CD1c-positive myeloid dendritic cell (primary cell): ENCODE data around the gene TMEM179.
"Not testable (repeated sequence)": the region's sequence is repeated elsewhere in the genome, so short reads cannot be mapped to it uniquely, and the experiment has no call there.

Experiments
- DNase-seq: peaks from one replicate; pipeline ENCODE4 v3.0.0-alpha.2; 2016; ENCODE audit errors: extremely low spot score

TMEM179 gene

DNA sequence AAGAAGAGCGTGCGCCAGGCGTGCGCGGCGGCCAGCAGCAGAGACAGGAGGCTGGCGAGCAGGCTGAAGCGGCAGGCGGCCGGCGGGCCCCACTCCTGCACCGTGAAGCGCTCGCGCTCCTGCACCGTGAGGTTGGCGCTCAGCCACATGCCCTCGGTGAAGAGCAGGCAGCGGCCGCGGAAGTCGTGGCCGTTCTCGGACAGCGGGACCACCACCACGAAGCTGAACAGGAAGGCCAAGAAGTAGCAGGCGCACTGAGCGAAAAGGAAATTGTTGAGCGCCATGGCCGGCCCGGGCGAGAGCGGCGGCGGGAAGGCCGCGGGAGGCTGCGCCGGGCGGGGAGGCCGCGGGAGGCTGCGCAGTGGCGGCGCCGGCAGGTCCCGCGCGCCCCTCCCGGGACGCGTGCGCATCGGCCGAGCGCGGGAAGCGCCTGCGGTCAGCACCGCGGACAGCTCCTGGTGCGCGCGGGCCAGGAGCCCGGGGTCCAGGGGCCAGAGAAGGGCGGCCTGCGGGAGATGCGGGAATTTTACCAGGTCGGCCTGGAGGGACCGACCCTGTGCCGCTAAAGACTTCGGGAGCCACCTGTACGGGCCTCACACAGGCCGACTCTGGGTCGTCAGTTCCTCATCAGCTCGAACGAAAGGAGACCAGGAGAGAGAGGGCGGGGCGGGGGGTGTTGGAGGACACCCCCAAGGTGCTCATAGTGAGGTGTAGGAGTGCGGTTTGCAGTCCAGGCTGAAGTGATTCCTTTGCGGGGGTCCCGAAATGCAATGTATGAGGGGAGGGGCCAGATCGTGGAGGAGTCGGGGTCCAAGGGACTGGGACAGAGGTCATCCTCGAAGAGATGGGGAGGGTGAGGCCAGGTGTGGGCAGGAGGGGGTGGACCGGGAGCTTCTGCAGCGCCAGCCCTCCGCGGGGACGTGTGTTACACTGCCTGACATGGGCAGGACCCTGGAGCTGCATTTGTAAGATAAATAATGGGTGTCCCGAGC lies at the start of gene TMEM179:
Gene TMEM179, minus strand, starts transcription at position 315 of the 992 bp plus-strand sequence. Its CDS starts 31 bp downstream, at position 284.
- no peak for DNase-seq

DNA sequence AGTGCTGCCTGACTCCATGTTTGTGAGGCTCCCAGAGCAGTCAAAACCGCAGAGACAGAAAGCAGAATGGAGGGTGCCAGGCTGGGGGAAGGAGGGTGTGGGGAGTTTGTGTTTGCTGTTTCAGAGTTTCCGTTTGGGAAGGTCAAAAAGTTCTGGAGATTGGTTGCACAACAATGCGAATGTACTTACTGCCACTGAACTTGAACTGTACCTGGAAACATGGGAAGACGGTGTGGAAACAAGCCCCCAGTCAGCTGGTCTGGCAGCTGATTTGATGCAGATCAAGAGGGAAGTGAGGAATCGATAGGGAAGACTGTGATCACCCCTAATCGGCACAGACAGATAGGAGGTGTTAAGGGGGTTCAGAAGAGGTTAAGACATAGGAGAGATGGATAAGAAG lies 49.5 kb upstream of the TMEM179 start:
- DNase-seq: no peak

DNA sequence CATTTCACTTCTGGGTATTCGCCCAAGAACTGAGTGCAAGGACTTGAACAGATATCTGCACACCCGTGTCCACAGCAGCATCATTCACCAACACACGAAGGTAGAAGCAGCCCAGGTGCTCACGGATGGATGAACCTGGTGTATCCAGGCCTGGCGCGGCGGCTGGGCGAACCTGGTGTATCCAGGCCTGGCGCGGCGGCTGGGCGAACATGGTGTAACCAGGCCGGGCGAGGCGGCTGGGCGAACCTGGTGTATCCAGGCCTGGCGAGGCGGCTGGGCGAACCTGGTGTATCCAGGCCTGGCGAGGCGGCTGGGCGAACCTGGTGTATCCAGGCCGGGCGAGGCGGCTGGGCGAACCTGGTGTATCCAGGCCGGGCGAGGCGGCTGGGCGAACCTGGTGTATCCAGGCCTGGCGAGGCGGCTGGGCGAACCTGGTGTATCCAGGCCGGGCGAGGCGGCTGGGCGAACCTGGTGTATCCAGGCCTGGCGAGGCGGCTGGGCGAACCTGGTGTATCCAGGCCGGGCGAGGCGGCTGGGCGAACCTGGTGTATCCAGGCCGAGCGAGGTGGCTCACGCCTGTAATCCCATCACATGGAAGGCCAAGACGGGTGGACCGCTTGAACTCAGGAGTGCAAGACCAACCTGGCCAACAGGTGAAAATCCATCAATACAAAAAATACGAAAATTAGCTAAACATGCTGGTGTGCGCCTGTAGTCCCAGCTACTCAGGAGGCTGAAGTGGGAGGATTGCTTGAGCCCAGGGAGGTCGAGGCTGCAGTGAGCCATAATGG lies 48.8 kb upstream of the TMEM179 start:
- not testable (repeated sequence) for DNase-seq

DNA sequence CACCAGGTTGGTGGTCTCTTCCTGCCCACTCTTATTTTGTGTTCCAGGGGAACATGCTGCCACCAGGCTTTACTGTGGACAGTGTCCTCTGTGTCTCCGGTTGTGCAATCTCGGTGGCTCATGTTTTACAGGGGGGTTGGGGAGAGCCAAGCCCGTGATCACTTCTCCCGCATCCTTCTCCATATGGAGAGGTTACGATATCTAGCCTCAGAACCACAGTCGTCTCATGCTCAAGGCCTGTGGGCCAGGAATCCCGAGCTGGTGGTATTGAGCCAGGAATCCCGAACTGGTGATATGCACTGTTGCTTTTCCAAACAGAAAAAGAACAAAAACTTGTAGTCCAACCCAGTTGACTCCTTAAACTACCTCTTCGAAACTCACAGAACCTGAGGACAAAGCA lies 47.8 kb upstream of the TMEM179 start:
- DNase-seq: no peak

DNA sequence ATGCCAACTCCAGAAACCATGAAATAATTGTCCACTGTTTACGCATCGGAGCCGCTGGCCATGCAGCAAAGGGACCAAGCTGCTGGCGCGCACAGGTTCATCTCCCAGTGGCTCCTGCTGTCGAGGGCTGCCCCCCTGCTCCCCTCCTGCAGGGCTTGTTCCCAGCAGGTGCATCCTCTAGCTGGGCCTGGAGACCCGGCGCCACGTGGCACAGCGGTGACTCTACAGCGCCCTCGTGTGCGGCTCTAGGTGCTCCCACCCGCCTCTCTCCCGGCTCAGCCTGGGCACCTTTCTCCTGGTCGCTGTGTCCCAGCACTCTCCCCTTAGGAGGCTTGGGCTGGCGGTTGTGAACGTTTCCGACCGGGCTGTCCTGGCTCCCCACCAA lies 47.3 kb upstream of the TMEM179 start:
- no peak for DNase-seq

DNA sequence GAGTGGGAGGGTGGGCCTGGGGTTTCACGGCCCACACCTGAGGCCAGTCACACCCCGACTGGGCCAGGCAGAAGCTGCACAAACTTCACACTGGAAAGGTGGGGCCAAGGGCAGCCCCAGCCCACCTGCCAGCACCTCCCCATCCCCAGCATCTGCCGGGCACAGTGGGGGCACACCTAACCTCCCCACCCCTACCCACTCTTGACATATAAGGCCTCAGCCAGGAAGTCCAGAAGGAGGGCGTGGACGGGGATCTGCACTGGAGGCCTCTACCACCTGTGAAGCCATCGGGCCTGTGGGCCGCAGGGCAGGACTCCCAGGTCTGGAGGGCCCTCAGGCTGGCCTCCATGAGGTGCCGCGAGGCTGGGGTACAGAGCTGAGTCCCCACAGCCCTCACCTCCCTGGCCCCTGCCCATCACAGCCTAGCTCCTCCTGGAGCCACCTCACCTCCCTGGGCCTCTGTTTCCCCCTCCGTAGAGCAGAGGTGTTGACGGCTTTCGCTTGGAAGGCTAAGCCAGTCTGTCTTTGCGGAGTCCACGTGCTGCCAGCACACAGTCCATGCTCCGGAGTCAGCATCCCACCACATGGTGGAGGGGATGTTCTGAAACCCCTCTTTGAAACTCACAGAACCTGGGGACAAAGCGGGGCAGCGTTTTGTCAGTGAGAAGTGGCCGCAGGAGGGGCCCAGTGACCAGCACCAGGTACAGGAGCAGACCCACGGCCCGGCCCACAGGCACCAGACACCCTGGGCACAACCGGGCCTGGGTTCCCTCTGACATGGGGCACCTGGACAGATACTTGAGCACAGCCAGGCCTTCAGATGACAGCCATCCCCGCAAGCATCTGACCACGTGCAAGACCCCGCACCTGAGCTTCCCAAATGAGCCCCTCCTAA lies 46.7 kb upstream of the TMEM179 start:
- no peak for DNase-seq

DNA sequence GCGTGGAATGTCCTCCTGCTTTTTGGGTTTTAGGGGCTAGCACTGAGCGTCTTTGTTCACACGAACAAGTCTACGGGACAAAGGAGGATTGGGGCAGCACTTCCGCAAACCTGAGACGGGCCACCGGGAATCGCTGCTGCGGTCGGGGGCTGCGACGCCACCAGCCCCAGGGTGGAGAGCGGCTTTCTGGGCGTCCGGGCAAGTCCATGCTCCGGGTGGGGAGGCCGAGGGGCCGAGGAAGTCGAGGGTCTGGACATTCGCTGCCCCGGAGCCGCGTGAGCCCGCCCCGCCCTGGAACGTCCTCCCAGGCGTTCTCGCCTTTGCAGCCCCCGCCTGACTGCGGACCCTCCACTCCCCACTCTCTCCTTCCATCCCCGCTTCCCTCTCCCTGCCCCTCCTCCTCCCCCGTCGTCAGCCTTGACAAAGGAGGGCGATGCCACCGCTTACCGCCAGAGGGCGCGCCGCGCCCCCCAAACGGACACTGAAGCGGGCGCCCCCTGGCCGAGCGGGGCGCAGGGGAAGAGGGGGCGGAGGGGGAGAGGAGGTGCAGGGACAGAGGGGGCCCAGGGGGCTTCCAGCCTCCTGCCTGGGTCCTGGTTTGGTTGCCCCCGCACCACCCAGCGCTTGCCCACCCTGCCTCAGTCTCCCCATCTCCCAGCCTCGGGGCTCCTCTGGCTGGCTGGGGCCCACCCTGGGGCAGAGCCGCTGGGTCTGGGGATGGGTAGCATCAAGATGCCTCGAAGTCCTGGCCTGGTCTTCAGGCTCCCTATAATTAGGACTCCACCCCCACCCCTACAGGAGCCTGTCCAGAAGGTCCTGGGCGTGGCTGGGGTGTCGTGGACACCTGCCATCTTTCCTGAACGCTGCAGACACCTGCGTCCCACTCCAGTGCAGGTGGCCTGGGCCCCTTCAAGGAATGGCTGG lies 45.7 kb upstream of the TMEM179 start:
- peak; percentile 58 for DNase-seq

DNA sequence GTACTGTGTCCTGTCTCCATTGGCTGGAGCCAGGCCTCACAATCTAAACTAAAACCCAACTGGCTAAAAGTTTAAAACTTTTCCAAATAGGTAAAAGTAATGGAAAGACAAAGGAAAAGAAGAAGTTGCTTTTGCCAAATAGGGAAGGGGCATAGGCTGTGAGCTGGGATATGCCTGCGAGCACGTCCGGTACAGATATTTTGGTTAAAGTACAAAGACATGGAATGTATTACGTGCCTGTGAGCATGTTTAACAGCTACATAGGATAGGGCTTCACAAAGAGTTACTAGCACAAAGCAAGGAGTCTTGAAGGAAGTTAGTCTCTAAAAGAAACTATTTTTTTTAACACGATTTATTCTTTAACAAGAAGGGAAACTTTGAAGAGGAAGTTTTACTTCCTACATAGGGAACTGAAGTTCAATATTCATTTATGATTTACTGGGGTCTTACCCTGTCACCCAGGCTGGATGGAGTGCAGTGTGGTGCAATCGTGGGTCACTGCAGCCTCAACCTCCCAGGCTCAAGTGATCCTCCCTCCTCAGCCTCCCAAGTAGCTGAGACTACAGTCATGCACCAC lies 43.0 kb upstream of the TMEM179 start:
- DNase-seq: peak; percentile 63

DNA sequence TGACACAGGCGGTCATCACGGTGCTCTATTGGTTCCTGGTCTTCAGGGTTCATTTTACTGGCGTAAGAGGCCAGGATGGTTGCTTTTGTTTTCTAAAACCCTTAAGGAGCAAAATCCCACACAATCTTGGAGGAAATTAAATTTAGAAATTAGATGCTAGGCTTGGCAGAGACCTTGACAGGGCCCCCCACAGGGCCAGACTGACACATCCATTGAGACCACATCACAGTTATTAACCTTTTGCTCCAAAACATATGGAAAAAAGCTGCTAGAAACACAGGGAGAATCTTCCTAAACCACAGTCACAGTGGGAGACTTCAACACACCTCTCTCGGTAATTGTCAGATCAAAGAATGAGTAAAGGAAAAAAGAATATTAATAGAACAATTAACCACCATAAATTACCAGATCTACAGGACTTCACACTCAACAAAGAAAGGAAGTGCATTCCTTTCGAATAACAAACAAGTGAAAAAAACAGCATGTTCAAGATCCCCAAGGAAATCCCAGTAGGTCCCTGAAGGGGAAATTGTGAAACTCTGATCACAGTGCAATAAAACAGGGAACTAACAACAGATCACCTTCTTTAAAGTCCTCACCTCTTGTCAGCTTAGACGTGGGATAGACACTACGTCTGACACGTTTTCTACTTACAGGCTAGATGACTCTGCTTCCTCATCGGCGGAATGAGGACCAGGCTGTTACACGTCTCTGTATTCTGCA lies 40.2 kb upstream of the TMEM179 start:
- peak; percentile 42 for DNase-seq

DNA sequence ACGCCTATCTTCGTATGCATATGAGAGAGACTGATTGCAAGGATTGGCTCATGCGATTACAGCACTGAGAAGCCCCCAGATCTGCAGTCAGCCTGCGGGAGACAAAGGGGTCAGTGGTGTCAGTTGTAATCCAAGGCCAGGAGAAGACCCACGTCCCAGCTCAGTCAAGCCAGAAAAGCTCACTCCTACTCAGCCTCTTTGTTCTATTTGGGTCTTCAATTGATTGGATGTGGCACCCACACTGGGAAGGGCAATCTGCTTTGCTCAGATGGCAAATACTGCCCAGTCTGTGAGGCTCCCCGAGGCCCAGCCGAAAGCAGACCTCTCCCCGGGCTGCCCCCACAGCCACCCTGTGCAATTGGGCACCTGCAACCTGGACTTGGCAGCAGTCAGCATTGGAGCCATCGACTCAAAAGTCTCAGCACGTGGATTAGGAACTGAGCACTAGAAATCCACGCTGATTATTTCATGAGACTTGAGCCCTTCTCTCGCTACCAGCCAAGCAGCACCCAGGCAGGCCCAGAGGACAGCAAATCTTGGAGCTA lies 39.6 kb upstream of the TMEM179 start:
- no peak for DNase-seq

DNA sequence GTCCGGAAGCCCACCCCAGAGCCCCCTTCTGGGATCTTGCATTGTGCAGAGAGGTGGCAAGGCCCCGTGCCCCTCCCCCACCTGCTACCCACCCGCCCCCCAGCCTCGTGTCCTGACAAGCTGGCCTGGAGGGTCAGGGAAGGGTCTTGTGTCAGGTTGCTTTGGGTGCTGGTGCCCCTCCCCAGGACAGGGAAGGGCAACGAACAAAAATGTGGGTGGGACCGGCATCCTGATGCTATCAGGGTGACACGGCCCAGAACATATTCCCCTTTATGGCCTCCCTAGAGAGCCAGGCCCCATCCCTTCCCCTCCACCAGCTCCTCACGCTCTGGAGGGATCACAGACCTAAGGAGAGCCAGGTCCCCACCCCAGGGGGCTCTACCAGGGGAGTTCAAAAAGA lies 38.7 kb upstream of the TMEM179 start:
- no peak for DNase-seq

DNA sequence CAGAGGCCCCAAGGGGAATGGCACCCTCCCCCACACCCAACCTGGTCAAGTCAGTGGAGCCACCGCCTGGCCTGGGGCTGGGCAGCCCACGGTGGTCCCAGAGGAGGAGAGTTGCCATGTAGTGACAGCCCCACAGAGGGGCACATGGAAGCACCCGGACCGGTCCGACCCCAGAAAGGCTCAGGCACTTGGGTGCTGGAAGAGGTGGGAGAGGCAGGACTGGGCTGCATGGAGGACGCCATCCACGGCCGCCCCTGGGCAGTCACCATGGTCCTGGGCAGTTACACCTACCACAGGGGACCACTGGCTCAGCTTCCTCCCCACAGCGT lies 37.9 kb upstream of the TMEM179 start:
- DNase-seq: no peak

DNA sequence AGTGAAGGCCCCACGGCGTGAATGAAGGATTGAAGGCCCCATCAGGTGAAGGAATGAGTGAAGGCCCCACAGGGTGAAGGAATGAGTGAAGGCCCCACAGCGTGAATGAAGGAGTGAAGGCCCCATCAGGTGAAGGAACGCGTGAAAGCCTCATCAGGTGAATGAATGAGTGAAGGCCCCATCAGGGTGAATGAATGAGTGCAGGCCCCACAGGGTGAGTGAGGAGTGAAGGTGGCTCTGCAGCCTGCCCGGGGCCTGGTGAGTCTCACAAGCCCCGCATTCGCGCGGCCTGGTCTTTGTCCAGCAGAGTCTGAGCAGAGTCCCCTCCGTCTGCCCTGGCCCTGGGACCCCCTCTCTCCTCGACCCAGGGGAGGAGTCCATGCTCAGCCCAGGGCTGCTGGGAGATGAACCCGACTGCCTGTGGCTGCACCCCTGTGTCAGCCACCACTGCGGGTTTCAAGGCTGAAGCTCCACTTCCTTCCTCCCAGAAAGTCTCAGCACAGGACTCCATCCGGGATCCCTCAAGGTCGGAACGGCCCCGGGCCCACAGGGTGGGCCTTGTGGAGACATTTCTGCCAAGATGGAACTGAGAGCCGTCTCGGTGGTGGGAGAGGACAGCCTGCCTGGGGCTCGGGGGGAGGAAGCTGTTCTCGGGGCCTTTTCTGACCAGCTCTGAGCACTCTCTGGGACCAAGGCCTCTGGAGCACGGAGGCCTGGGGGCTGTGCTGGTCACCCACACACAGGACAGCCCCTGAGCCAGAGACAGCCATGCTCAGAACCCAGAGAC lies 37.4 kb upstream of the TMEM179 start:
- DNase-seq: no peak

DNA sequence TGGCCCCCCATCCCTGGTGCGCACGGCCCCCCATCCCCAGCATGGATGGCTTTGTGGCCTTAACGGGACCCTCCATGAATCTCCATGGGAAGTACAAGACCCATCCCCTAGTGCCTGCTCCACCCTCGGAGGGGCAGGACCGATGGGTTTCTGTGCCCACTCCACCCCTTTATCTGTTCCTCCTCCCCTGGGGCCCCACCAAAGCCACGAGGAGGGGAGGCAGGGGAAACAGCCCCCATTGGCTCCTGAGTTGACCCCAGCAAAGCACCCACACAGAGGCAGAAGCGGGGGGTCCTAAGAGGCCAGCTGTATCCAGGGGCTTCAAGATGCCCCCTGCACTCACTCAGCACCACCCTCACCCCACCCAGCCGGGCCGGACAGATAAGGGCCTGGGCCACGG lies 36.1 kb upstream of the TMEM179 start:
- DNase-seq: no peak

DNA sequence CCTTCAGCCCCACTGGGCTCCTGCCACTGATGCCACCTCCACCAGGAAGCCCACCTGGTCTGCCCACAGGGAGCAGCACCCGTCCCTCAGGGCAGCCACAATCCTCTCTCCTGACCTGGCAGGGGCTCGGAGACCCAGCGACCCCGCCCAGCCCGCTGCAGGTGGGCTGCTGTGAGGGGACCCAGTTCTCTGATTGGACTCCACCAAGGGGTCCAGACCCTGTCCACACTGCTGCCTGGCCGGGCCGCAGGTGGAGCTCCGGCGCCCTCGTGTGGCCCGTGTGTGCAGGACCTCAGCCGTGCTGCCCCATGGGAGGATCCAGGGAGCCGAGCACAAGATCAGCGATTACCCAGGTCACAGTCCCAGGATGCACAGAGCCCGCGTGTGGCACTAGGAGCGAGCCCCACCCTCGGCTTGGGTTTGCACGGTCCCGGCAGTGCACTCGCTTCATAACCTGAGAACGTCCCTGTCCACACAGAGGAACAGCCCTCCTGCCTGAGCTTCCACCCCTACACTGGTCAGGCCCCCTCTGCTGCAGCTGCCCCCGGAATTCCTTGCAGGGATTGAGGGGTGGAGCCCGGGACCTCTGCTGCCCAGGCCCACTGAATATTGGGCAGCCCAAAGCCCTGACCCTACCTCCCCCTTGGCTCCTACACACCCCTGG lies 35.4 kb upstream of the TMEM179 start:
- DNase-seq: peak; percentile 67

DNA sequence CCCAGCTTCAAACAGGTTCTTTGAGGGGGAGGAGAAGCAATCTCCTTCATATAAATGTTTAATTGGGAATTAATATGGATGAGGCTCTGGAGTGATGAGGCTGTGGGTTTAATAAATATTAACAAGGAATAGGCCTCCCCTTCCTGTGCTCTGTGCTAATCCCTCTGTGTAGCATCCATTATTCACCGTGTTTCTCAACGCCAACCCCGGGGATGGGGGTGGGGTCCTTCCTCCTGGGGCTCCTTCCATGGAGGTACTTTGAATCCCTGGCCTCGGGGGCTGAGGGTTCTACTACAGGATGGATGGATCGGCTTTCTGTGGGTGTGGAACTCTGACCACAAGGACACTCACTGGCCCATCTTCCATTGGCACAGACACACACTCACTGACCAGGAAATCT lies 34.9 kb upstream of the TMEM179 start:
- no peak for DNase-seq

DNA sequence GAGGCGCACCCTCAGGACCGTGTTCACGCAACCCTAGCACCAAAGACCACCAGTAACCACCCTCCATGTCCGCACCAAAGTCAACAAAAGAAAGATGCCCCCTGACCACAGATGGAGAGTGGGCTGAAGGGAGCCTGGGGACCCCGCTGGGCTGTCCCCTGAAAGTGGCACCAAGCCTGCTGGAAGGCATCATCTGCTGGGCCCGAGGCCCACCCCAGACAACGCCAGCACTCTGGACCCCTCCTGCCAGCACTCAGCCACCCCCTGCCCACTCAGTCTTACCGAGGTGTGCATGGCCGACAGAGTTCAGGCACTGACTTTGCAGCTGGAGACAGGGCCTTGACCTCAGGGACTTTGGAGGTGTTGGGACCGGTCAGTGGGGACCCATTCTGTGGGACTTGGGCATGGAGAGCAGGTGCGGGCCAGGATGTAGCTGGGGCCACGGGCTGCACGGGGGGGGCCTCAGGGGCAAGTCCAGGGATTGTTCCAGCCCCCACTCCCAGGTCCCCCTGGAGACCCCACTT lies 34.4 kb upstream of the TMEM179 start:
- DNase-seq: no peak

DNA sequence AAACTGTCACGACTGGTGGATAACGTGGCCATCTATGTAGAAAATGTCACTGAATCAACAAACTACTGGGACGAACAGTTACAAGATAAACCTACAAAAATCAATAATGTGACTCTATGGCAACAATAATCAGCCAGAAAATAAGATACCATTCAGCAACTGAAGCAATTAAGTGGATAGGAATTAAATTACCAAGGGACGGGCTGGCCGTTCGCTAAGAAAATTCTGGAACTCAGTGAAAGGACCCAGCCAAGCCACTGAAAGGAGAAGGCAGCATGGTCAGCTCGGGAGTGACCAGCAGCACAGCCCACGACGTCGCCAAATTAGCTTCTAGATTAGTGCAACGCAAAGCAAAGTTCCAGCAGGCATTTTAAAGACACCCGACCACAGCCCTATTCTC lies 33.6 kb upstream of the TMEM179 start:
- DNase-seq: no peak
